Stimulated activated CD4-positive, alpha-beta T cell treated with anti-CD3 and anti-CD28 coated beads, Interleukin-2, amount 100 ng/mL, for 4 hours (primary cell): Measurements from ENCODE around the gene SMCO2.

Experiments used
- DNase-seq: peaks from one replicate; pipeline ENCODE4 v3.0.0-alpha.2; 2020; ENCODE audit warnings: low read depth

SMCO2 gene

GRCh38 chr12:27455589-27455988 is 9.1 kb downstream of the SMCO2 start:
- DNase-seq: no peak

GRCh38 chr12:27456618-27457017 is 10.1 kb downstream of the SMCO2 start:
- DNase-seq: no peak

GRCh38 chr12:27460471-27460978 is 14.0 kb downstream of the SMCO2 start:
- DNase-seq: peak; percentile 38

GRCh38 chr12:27462151-27462694 is 15.7 kb downstream of the SMCO2 start:
- DNase-seq: no peak

- DNase-seq: no peak
Measured at GRCh38 chr12:27462851-27463250, 16.3 kb downstream of the SMCO2 start.

GRCh38 chr12:27463511-27464219 is 17.1 kb downstream of the SMCO2 start:
- DNase-seq: no peak

GRCh38 chr12:27464220-27464554 is 17.7 kb downstream of the SMCO2 start:
- DNase-seq: no peak

GRCh38 chr12:27467641-27468040 is 21.1 kb downstream of the SMCO2 start:
- DNase-seq: no peak

GRCh38 chr12:27468241-27468640 is 21.7 kb downstream of the SMCO2 start:
- no peak for DNase-seq

GRCh38 chr12:27469176-27469736 is 22.7 kb downstream of the SMCO2 start:
- no peak for DNase-seq

GRCh38 chr12:27472604-27473003 is 26.1 kb downstream of the SMCO2 start:
- DNase-seq: no peak

- DNase-seq: no peak
Measured at GRCh38 chr12:27474344-27474743, 27.8 kb downstream of the SMCO2 start.

GRCh38 chr12:27477049-27477448 is 30.5 kb downstream of the SMCO2 start:
- DNase-seq: no peak

- DNase-seq: no peak
Measured at GRCh38 chr12:27478949-27479348, 32.4 kb downstream of the SMCO2 start.

- no peak for DNase-seq
Measured at GRCh38 chr12:27480016-27480415, 33.5 kb downstream of the SMCO2 start.

- no peak for DNase-seq
Measured at GRCh38 chr12:27486961-27487360, 40.4 kb downstream of the SMCO2 start.

- DNase-seq: no peak
Measured at GRCh38 chr12:27488479-27488878, 41.9 kb downstream of the SMCO2 start.

GRCh38 chr12:27491226-27491625 is 44.7 kb downstream of the SMCO2 start:
- DNase-seq: no peak

- DNase-seq: no peak
Measured at GRCh38 chr12:27493260-27493940, 46.9 kb downstream of the SMCO2 start.

GRCh38 chr12:27497446-27497845 is 50.9 kb downstream of the SMCO2 start:
- DNase-seq: no peak

GRCh38 chr12:27498149-27498548 is 51.6 kb downstream of the SMCO2 start:
- DNase-seq: no peak

- no peak for DNase-seq
Measured at GRCh38 chr12:27498761-27499160, 52.2 kb downstream of the SMCO2 start.

- no peak for DNase-seq
Measured at GRCh38 chr12:27499377-27499776, 52.8 kb downstream of the SMCO2 start.
